Stimulated activated naive CD8-positive, alpha-beta T cell treated with anti-CD3 and anti-CD28 coated beads, Interleukin-15, Interleukin-2, amounts not matched to agents 100 ng/mL and 50 ng/mL, for 24 hours (primary cell): ENCODE measurements around the gene CACNA1I.

Experiments
- H3K27ac Mint-ChIP-seq: one replicate; pipeline ENCODE4 v1.8.0; 2021; ENCODE audit warnings: mild to moderate bottlenecking, mixed read lengths
- H3K27me3 Mint-ChIP-seq: one replicate; pipeline ENCODE4 v1.8.0; 2021; ENCODE audit warnings: mixed read lengths
- H3K36me3 Mint-ChIP-seq: one replicate; pipeline ENCODE4 v1.8.0; 2021; ENCODE audit warnings: low read depth, mixed read lengths
- H3K4me1 Mint-ChIP-seq: one replicate; pipeline ENCODE4 v1.8.0; 2021; ENCODE audit warnings: low read depth, mixed read lengths
- H3K4me3 Mint-ChIP-seq: one replicate; pipeline ENCODE4 v1.8.0; 2021; ENCODE audit warnings: mild to moderate bottlenecking, mixed read lengths
- H3K9me3 Mint-ChIP-seq: one replicate; pipeline ENCODE4 v1.8.0; 2021; ENCODE audit warnings: mixed read lengths

Gene CACNA1I

GRCh38 chr22:39554151-39554550, 16.4 kb upstream of the CACNA1I start:
- H3K36me3 Mint-ChIP-seq: no peaks in the 10 kb centered on the region
- no peaks in the 10 kb centered on the region for H3K9me3 Mint-ChIP-seq
- no peak overlapping the region for H3K27ac Mint-ChIP-seq
- peaks cover 4% of the 10 kb centered on the region for H3K4me1 Mint-ChIP-seq
- peaks cover 57% of the 10 kb centered on the region for H3K27me3 Mint-ChIP-seq
- no peak overlapping the region for H3K4me3 Mint-ChIP-seq

- Mint-ChIP-seq H3K9me3 (no peaks in the 10 kb centered on the region), H3K4me3 (peak overlapping the region; percentile 65), H3K36me3 (no peaks in the 10 kb centered on the region), H3K4me1 (peaks cover 4% of the 10 kb centered on the region), H3K27me3 (peaks cover 47% of the 10 kb centered on the region), H3K27ac (no peak overlapping the region)
Observed at GRCh38 chr22:39556970-39557841, 13.3 kb upstream of the CACNA1I start.

- no peaks in the 10 kb centered on the region for H3K36me3 Mint-ChIP-seq
- H3K27ac Mint-ChIP-seq: no peak overlapping the region
- H3K4me1 Mint-ChIP-seq: peaks cover 4% of the 10 kb centered on the region
- H3K9me3 Mint-ChIP-seq: no peaks in the 10 kb centered on the region
- H3K27me3 Mint-ChIP-seq: peaks cover 39% of the 10 kb centered on the region
- H3K4me3 Mint-ChIP-seq: peak overlapping the region; percentile 51
Observed at GRCh38 chr22:39558254-39558727, 12.3 kb upstream of the CACNA1I start.

GRCh38 chr22:39558950-39559349, 11.6 kb upstream of the CACNA1I start:
- no peaks in the 10 kb centered on the region for H3K9me3 Mint-ChIP-seq
- H3K27ac Mint-ChIP-seq: no peak overlapping the region
- peaks cover 4% of the 10 kb centered on the region for H3K4me1 Mint-ChIP-seq
- H3K27me3 Mint-ChIP-seq: peaks cover 38% of the 10 kb centered on the region
- H3K4me3 Mint-ChIP-seq: no peak overlapping the region
- H3K36me3 Mint-ChIP-seq: no peaks in the 10 kb centered on the region

- Mint-ChIP-seq H3K27me3 (peaks cover 32% of the 10 kb centered on the region), H3K4me3 (no peak overlapping the region), H3K4me1 (peaks cover 4% of the 10 kb centered on the region), H3K36me3 (no peaks in the 10 kb centered on the region), H3K27ac (no peak overlapping the region), H3K9me3 (no peaks in the 10 kb centered on the region)
Observed at GRCh38 chr22:39559456-39560105, 11.0 kb upstream of the CACNA1I start.

- Mint-ChIP-seq H3K27ac (no peak overlapping the region), H3K9me3 (no peaks in the 10 kb centered on the region), H3K36me3 (no peaks in the 10 kb centered on the region), H3K4me3 (no peak overlapping the region), H3K27me3 (peaks cover 31% of the 10 kb centered on the region), H3K4me1 (peaks cover 4% of the 10 kb centered on the region)
Observed at GRCh38 chr22:39560127-39560526, 10.4 kb upstream of the CACNA1I start.

GRCh38 chr22:39562839-39563489, 7.6 kb upstream of the CACNA1I start:
- Mint-ChIP-seq H3K36me3 (no peaks in the 10 kb centered on the region), H3K27me3 (peaks cover 14% of the 10 kb centered on the region), H3K4me3 (no peak overlapping the region), H3K27ac (no peak overlapping the region), H3K4me1 (peaks cover 12% of the 10 kb centered on the region), H3K9me3 (peaks cover 8% of the 10 kb centered on the region)

- H3K4me3 Mint-ChIP-seq: no peak overlapping the region
- peaks cover 10% of the 10 kb centered on the region for H3K27me3 Mint-ChIP-seq
- peaks cover 13% of the 10 kb centered on the region for H3K4me1 Mint-ChIP-seq
- peaks cover 8% of the 10 kb centered on the region for H3K9me3 Mint-ChIP-seq
- no peak overlapping the region for H3K27ac Mint-ChIP-seq
- no peaks in the 10 kb centered on the region for H3K36me3 Mint-ChIP-seq
Observed at GRCh38 chr22:39563571-39564428, 6.8 kb upstream of the CACNA1I start.

GRCh38 chr22:39565414-39565944, 5.1 kb upstream of the CACNA1I start:
- Mint-ChIP-seq H3K27me3 (peaks cover 2% of the 10 kb centered on the region), H3K4me3 (no peak overlapping the region), H3K4me1 (peaks cover 13% of the 10 kb centered on the region)

GRCh38 chr22:39567135-39567946, 3.2 kb upstream of the CACNA1I start:
- H3K36me3 Mint-ChIP-seq: no peaks in the 10 kb centered on the region
- no peaks in the 10 kb centered on the region for H3K27me3 Mint-ChIP-seq
- H3K4me1 Mint-ChIP-seq: peaks cover 13% of the 10 kb centered on the region
- H3K4me3 Mint-ChIP-seq: no peak overlapping the region
- H3K9me3 Mint-ChIP-seq: peaks cover 8% of the 10 kb centered on the region
- H3K27ac Mint-ChIP-seq: peak overlapping the region; percentile 26

More at GRCh38 chr22:39565414-39565944, 5.1 kb upstream of the CACNA1I start:
- peak overlapping the region; percentile 53 for H3K27ac Mint-ChIP-seq
- H3K9me3 Mint-ChIP-seq: peaks cover 8% of the 10 kb centered on the region
- H3K36me3 Mint-ChIP-seq: no peaks in the 10 kb centered on the region

GRCh38 chr22:39568278-39568981, 2.1 kb upstream of the CACNA1I start:
- Mint-ChIP-seq H3K27me3 (no peaks in the 10 kb centered on the region), H3K27ac (no peak overlapping the region)

GRCh38 chr22:39569066-39569465, 1.5 kb upstream of the CACNA1I start:
- no peak overlapping the region for H3K4me3 Mint-ChIP-seq
- H3K27ac Mint-ChIP-seq: no peak overlapping the region
- H3K27me3 Mint-ChIP-seq: no peaks in the 10 kb centered on the region
- peaks cover 8% of the 10 kb centered on the region for H3K9me3 Mint-ChIP-seq
- no peaks in the 10 kb centered on the region for H3K36me3 Mint-ChIP-seq
- peaks cover 13% of the 10 kb centered on the region for H3K4me1 Mint-ChIP-seq

More at GRCh38 chr22:39568278-39568981, 2.1 kb upstream of the CACNA1I start:
- peaks cover 8% of the 10 kb centered on the region for H3K9me3 Mint-ChIP-seq
- H3K4me1 Mint-ChIP-seq: peaks cover 13% of the 10 kb centered on the region
- no peak overlapping the region for H3K4me3 Mint-ChIP-seq
- no peaks in the 10 kb centered on the region for H3K36me3 Mint-ChIP-seq

GRCh38 chr22:39570226-39570625, 327 bp upstream of the CACNA1I start:
- peaks cover 8% of the 10 kb centered on the region for H3K9me3 Mint-ChIP-seq
- no peaks in the 10 kb centered on the region for H3K36me3 Mint-ChIP-seq
- H3K27ac Mint-ChIP-seq: no peak overlapping the region
- no peak overlapping the region for H3K4me3 Mint-ChIP-seq
- H3K27me3 Mint-ChIP-seq: no peaks in the 10 kb centered on the region
- H3K4me1 Mint-ChIP-seq: peaks cover 13% of the 10 kb centered on the region
